Pancreas (tissue), 10 donors: ENCODE results near the gene SLC5A9. TPM values are rescaled to one million over a fixed set of nuclear protein-coding genes. Genes with fewer than 3 reads are reported as not detected.
"Not testable (repeated sequence)": the region's sequence is repeated elsewhere in the genome, so short reads cannot be mapped to it uniquely, and the experiment has no call there.

ENCODE experiments used
- ATAC-seq, 4 donors: fragments of 200-7000 bp; cut with Tn5 transposase; one replicate each; pipeline versions ENCODE4 v1.8.0 to v1.9.1; 2020; ENCODE audit warnings: mild to moderate bottlenecking in 4 of 4, moderate library complexity in 4 of 4
- DNase-seq, 6 donors: peaks; one replicate each; pipeline ENCODE4 v3.0.0-alpha.2; 2020
- FAIRE-seq: peaks from 2 replicates; lab custom pipeline; 2012; peaks lifted over from hg19 to GRCh38; lab: Jason Lieb, UNC
- H3K27ac ChIP-seq, 4 donors: fragments of 200-600 bp; sonication (generic); 1 replicate in 3 of 4; 2 replicates in 1 of 4; pipeline versions ENCODE4 v1.5.0 to v1.8.0; 2020
- H3K27me3 ChIP-seq, 4 donors: fragments of 200-600 bp; one replicate each; pipeline ENCODE4 v1.8.0; 2021
- H3K36me3 ChIP-seq, 3 donors: fragments of 200-600 bp; sonication (generic) in 1 of 3; one replicate each; pipeline versions ENCODE4 v1.5.0 to v1.8.0; 2020 to 2021
- H3K4me1 ChIP-seq, 3 donors: fragments of 200-600 bp; one replicate each; pipeline ENCODE4 v1.8.0; 2021
- H3K4me3 ChIP-seq, 4 donors: fragments of 200-600 bp; sonication (generic) in 2 of 4; one replicate each; pipeline versions ENCODE4 v1.5.0 to v1.8.0; 2020 to 2021
- H3K9me3 ChIP-seq, 4 donors: fragments of 200-600 bp; one replicate each; pipeline ENCODE4 v1.8.0; 2021
- CTCF ChIP-seq, 4 donors: fragments of 200-600 bp; sonication (generic) in 3 of 4; IDR thresholded peaks; one replicate each; pipeline versions ENCODE4 v1.5.0 to v1.8.0; 2021; ENCODE audit warnings: antibody characterized with exemption in 4 of 4
- WGBS, 2 donors: extraction: QIAGEN DNeasy Blood & Tissue Kit; methylation state at CpG; one replicate each; pipeline ENCODE4 v1.1.7; 2013; 5-methylcytosine and 5-hydroxymethylcytosine counted together
- intact Hi-C, 3 donors: fragments of 100-400 bp; cut with DNase I; formaldehyde crosslinking; loops; one replicate each; pipeline versions ENCODE4 v1.11.1 to v1.14.2; 2022
- polyA plus RNA-seq, 2 donors: library from polyadenylated mRNA; stranded (reverse); fragments of 200-250 nt; gene quantifications; one replicate each; pipeline ENCODE4 v1.2.3, GENCODE V29; 2013
- total RNA-seq, 6 donors: library from RNA; stranded (reverse); fragmentation: NEBNext Ultra II Directional in 4 of 6; extraction: Animal tissue kit (Norgen Biotek cat#: 25700) in 4 of 6; gene quantifications; one replicate each; pipeline versions ENCODE4 v1.2.1 to v1.2.4, GENCODE V29; 2021 to 2023
- donor health status: healthy with polysubstance abuse.
- donor health status: DM: no; HTN: no; CAD: no; lungs with moderate emphysema.
- donor health status: DM: no; HTN: no; CAD: no.
- donor health status: control.
- donor health status: control.
- donor health status: Bipolar disorder and iron deficiency.
- donor health status: DM: yes; HTN: yes; CAD: no.
- donor health status: DM: no; HTN: no; CAD: no.
- donor health status: DM: no; HTN: no; CAD: no.
- donor health status: DM: yes; HTN: yes; CAD: no.

The SLC5A9 gene
- total and polyA plus RNA-seq, 8 donors = 1.4 to 20.9 (median 4.6) TPM

GRCh38 chr1:48291421-48291820 lies 68.9 kb downstream of the SLC5A9 start:
- DNase-seq (no peak), ATAC-seq (no peak), FAIRE-seq (no peak)
- no peak overlapping the region for H3K27ac ChIP-seq
- WGBS, 2 donors = 86 to 91% methylated on average over 4 of the region's 4 CpGs
- no peak overlapping the region for H3K4me3 ChIP-seq
- no peaks in the 10 kb centered on the region for H3K36me3 ChIP-seq
- TF ChIP-seq CTCF (IDR thresholded peaks at IDR 0.05) = no peak
- intact Hi-C loops = no loop called here
- no peaks in the 10 kb centered on the region for H3K27me3 ChIP-seq
- H3K9me3 ChIP-seq = no peaks in the 10 kb centered on the region
- no peaks in the 10 kb centered on the region for H3K4me1 ChIP-seq

GRCh38 chr1:48292706-48293105 lies 70.2 kb downstream of the SLC5A9 start:
- no peak overlapping the region for H3K4me3 ChIP-seq
- no peaks in the 10 kb centered on the region for H3K36me3 ChIP-seq
- ATAC-seq = no peak
- peak in 1 of 6 donors; percentile 25 for DNase-seq
- H3K27ac ChIP-seq = no peak overlapping the region
- H3K27me3 ChIP-seq = no peaks in the 10 kb centered on the region
- intact Hi-C loops = no loop called here
- H3K9me3 ChIP-seq = no peaks in the 10 kb centered on the region
- no peak for TF ChIP-seq CTCF (IDR thresholded peaks at IDR 0.05)
- no peaks in the 10 kb centered on the region for H3K4me1 ChIP-seq
- no peak for FAIRE-seq
- 91 to 95% methylated on average over 5 of the region's 5 CpGs for WGBS, 2 donors

GRCh38 chr1:48294094-48294493 lies 71.6 kb downstream of the SLC5A9 start:
- FAIRE-seq, DNase-seq, intact Hi-C loops, H3K36me3 ChIP-seq, H3K4me3 ChIP-seq, H3K27me3 ChIP-seq, ATAC-seq, H3K9me3 ChIP-seq, H3K27ac ChIP-seq, H3K4me1 ChIP-seq: not testable (repeated sequence)
- WGBS, 2 donors = 82 to 93% methylated on average over 6 of the region's 6 CpGs

- Histone ChIP-seq H3K36me3 (no peaks in the 10 kb centered on the region), H3K27me3 (no peaks in the 10 kb centered on the region), H3K4me3 (no peak overlapping the region), H3K9me3 (no peaks in the 10 kb centered on the region), H3K4me1 (no peaks in the 10 kb centered on the region), H3K27ac (no peak overlapping the region)
- FAIRE-seq = no peak
- ATAC-seq = no peak
- WGBS, 2 donors = 64 to 70% methylated on average over 1 of the region's 1 CpG
- no peak for TF ChIP-seq CTCF (IDR thresholded peaks at IDR 0.05)
- intact Hi-C loops = no loop called here
- DNase-seq = no peak
Measured at GRCh38 chr1:48294656-48295055, 72.1 kb downstream of the SLC5A9 start.

Other genes with a start within 250 kb of the SLC5A9 start
- 1 to 10 TPM; 1.6 to 3.8 (median 3.3) TPM for gene TRABD2B, start 225.3 kb upstream of the SLC5A9 start, total RNA-seq
- gene TRABD2B, start 225.3 kb upstream of the SLC5A9 start, polyA plus RNA-seq = 1 to 10 TPM; 2.8 to 2.9 TPM
- 10 to 100 TPM in 3 of 6 donors, 1 to 10 TPM in 3; 7.5 to 13.6 (median 9.5) TPM for gene SPATA6, start 249.5 kb downstream of the SLC5A9 start, total RNA-seq
- 1 to 10 TPM; 2.1 to 4.9 TPM for gene SPATA6, start 249.5 kb downstream of the SLC5A9 start, polyA plus RNA-seq